Right lobe of liver (tissue), 6 donors: ENCODE results near the gene TXNDC5. TPM values are rescaled to one million over a fixed set of nuclear protein-coding genes. Genes with fewer than 3 reads are reported as not detected.

ENCODE experiments used
- ATAC-seq, 4 donors: fragments of 200-7000 bp; cut with Tn5 transposase; one replicate each; pipeline ENCODE4 v1.9.1; 2020; ENCODE audit warnings: mild to moderate bottlenecking in 4 of 4, moderate library complexity in 4 of 4
- DNase-seq, 3 donors: peaks; one replicate each; pipeline ENCODE4 v3.0.0-alpha.2; 2020
- H3K27ac ChIP-seq, 3 donors: fragments of 200-600 bp; one replicate each; pipeline ENCODE4 v1.8.0; 2022
- H3K27me3 ChIP-seq, 2 donors: fragments of 200-600 bp; one replicate each; pipeline ENCODE4 v1.8.0; 2022
- H3K36me3 ChIP-seq, 4 donors: fragments of 200-600 bp; sonication (generic) in 1 of 4; one replicate each; pipeline versions ENCODE4 v1.5.1 to v1.8.0; 2017 to 2022; ENCODE audit warnings: control low read depth in 1 of 4
- H3K4me1 ChIP-seq, 4 donors: fragments of 200-600 bp; sonication (generic) in 1 of 4; one replicate each; pipeline versions ENCODE4 v1.5.1 to v1.8.0; 2017 to 2022; ENCODE audit warnings: control low read depth in 1 of 4
- H3K4me3 ChIP-seq, 3 donors: fragments of 200-600 bp; one replicate each; pipeline ENCODE4 v1.8.0; 2022
- H3K9me3 ChIP-seq, 4 donors: fragments of 200-600 bp; sonication (generic) in 1 of 4; one replicate each; pipeline versions ENCODE4 v1.5.1 to v1.8.0; 2017 to 2022; ENCODE audit warnings: control low read depth in 1 of 4
- POLR2A ChIP-seq: fragments of 450-650 bp; IDR thresholded peaks from one replicate; pipeline ENCODE4 v1.6.1; 2017; ENCODE audit warnings: antibody characterized with exemption, mild to moderate bottlenecking
- WGBS: methylation state at CpG from one replicate; pipeline ENCODE4 v1.1.6; 2018; ENCODE audit warnings: low coverage, low lambda C conversion rate; ENCODE audit not compliant: insufficient coverage; ENCODE audit errors: missing lambda C conversion rate; 5-methylcytosine and 5-hydroxymethylcytosine counted together
- intact Hi-C, 2 donors: fragments of 100-400 bp; cut with DNase I; formaldehyde crosslinking; loops; one replicate each; pipeline versions ENCODE4 v1.11.2 to v1.14.1; 2022
- total RNA-seq, 6 experiments: library from RNA; depleted of rRNA in 2 of 6; stranded (reverse); fragments of >200 nt in 2 of 6; fragmentation: NEBNext Ultra II Directional in 3 of 6; extraction: Animal tissue kit (Norgen Biotek cat#: 25700) in 3 of 6; gene quantifications; one replicate each; pipeline versions ENCODE4 v1.1.0 to v1.2.4, GENCODE V29; 2016 to 2023
- TF ChIP-seq, protein P1 (sequence below), 4 donors: fragments of 200-600 bp in 3 of 4; fragments of 450-650 bp in 1 of 4; IDR thresholded peaks; one replicate each; pipeline versions ENCODE4 v1.5.1 to v1.8.0; 2016 to 2022; ENCODE audit warnings: antibody characterized with exemption in 4 of 4, mild to moderate bottlenecking in 2 of 4
- donor health status: DM: no; HTN: yes; CAD: no.
- donor health status: DM: no; HTN: no; CAD: no.
- donor health status: DM: no; HTN: no; CAD: no.
- donor health status: DM: no; HTN: yes; CAD: no.
- donor health status: DM: no; HTN: yes; CAD: no.

TXNDC5 gene
- total RNA-seq, 6 experiments from 2014 or later = 87.9 to 187 (median 133) TPM

DNA sequence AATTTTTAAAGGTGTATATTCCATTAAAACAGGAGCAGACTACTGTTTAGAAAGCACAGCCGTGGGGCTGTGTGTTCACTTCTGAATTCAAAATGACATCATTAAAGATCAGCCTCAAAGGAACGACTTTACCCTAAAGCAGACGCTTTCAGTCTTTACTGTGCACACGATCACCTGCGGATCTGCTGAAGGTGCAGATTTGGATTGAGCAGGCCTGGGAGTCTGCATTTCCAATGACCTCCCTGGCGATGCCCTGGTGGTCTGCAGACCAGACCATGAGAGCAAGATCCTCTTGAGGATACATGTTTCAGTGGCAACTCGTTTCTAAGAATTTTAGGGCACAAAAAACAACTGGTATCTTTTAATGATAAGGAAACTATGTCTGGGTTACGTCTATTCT is 27.2 kb downstream of the TXNDC5 start:
- Histone ChIP-seq H3K36me3 (peaks cover 9 to 78% (median 45%) of the 10 kb centered on the region in 4 donors), H3K4me3 (no peak overlapping the region), H3K27me3 (no peaks in the 10 kb centered on the region), H3K27ac (no peak overlapping the region), H3K9me3 (no peaks in the 10 kb centered on the region), H3K4me1 (no peaks in the 10 kb centered on the region)
- ATAC-seq = no peak
- 79% methylated on average over 6 of the region's 8 CpGs for WGBS
- intact Hi-C loops = no loop called here
- no peak for TF ChIP-seq POLR2A
- TF ChIP-seq, protein P1, sequence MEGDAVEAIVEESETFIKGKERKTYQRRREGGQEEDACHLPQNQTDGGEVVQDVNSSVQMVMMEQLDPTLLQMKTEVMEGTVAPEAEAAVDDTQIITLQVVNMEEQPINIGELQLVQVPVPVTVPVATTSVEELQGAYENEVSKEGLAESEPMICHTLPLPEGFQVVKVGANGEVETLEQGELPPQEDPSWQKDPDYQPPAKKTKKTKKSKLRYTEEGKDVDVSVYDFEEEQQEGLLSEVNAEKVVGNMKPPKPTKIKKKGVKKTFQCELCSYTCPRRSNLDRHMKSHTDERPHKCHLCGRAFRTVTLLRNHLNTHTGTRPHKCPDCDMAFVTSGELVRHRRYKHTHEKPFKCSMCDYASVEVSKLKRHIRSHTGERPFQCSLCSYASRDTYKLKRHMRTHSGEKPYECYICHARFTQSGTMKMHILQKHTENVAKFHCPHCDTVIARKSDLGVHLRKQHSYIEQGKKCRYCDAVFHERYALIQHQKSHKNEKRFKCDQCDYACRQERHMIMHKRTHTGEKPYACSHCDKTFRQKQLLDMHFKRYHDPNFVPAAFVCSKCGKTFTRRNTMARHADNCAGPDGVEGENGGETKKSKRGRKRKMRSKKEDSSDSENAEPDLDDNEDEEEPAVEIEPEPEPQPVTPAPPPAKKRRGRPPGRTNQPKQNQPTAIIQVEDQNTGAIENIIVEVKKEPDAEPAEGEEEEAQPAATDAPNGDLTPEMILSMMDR (IDR thresholded peaks at IDR 0.05) = no peak
- no peak for DNase-seq

DNA sequence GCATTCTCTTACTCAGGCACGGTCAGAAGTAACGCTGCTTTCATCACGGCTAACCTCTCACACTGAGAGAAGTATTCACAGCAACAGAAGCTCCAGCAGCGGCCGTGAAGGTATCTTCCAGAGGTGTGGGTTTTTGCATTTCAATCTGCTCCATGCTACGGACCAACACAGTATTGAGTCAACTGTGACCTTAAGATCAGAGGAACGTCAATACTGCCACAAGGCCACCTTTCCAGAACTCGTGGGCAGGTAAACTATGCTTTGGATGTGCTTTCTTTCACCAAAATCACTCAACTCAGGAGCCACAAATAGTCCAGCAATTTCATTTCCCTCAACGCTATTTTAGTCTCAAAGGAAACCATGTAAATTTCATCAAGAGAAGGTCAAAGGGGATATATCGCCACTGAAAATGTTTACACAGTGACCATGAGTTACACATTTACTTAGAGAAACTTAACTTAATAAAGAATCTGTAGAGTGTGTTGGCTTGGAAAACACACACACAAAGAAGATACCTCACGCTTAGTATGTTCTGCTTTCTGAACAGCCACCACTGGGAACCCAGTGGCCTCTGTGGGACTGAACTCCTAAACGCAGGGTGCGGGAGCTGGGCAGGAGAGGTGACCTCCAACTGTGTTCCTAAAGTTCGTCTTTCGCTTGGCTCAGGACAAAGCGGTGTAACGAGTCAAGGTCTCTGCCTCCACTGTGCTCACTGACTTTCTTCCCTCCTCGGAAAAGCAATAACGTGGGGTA is 27.9 kb downstream of the TXNDC5 start:
- no peak for DNase-seq
- H3K4me3 ChIP-seq = no peak overlapping the region
- H3K36me3 ChIP-seq = peaks cover 9 to 71% (median 40%) of the 10 kb centered on the region in 4 donors
- WGBS = 75% methylated on average over 17 of the region's 19 CpGs
- H3K4me1 ChIP-seq = no peaks in the 10 kb centered on the region
- H3K27me3 ChIP-seq = no peaks in the 10 kb centered on the region
- ATAC-seq = peak; percentile 4 to 41 (median 24)
- no peak overlapping the region for H3K27ac ChIP-seq
- intact Hi-C loops = no loop called here
- H3K9me3 ChIP-seq = no peaks in the 10 kb centered on the region
- TF ChIP-seq, protein P1 (IDR thresholded peaks at IDR 0.05) = no peak

DNA sequence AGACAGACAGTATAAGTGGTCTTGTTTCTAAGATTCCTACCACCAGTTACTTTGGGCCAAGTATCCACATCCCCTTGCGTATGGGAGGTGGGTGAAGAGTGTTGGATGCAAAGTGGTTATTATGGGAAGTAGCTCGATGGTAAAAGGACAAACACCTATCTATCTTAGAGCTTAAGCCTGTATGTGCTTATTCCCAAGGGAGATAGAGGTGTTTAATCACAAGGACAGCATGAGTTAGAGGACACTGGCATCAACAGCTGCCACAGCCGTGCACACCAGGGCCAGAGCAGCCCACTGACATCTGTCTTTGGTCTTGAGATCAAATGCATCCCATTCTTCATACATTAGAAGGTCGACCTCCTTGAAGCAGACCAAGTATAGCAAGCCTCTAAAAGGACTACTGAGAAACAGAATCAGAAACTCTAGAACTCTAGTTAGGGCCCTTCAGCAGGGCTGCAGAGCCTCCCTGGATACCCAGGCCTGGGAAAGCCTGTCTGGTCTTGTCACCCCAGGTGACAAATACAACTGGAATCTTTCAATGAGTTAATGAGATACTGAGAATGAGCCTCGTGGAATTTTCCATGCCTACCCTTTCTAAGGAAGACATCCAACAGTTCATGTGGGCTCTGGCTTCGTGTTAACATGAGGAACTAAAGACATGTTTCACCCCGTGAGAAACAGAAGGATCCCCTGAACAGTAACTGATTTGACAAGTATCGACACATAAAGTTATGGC is 28.7 kb downstream of the TXNDC5 start:
- ATAC-seq (no peak), DNase-seq (no peak)
- intact Hi-C loops = no loop called here
- 77% methylated on average over 6 of the region's 8 CpGs for WGBS
- no peaks in the 10 kb centered on the region for H3K9me3 ChIP-seq
- H3K4me3 ChIP-seq = no peak overlapping the region
- no peak overlapping the region for H3K27ac ChIP-seq
- no peak for TF ChIP-seq POLR2A
- TF ChIP-seq, protein P1 (IDR thresholded peaks at IDR 0.05) = no peak
- H3K4me1 ChIP-seq = no peaks in the 10 kb centered on the region
- peaks cover 5 to 64% (median 37%) of the 10 kb centered on the region in 4 donors for H3K36me3 ChIP-seq
- H3K27me3 ChIP-seq = no peaks in the 10 kb centered on the region

DNA sequence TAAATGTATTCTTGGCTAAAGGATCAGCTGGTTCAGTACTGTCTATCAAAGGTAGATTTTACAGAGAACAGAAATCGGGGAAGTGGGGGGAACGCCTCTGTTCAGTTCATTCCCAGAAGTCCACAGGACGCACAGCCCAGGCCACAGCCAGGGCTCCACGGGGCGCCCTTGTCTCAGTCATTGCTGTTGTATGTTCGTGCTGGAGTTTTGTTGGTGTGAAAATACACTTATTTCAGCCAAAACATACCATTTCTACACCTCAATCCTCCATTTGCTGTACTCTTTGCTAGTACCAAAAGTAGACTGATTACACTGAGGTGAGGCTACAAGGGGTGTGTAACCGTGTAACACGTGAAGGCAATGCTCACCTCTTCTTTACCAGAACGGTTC is 29.9 kb downstream of the TXNDC5 start:
- no peaks in the 10 kb centered on the region for H3K4me1 ChIP-seq
- DNase-seq (no peak), ATAC-seq (no peak)
- H3K27me3 ChIP-seq = no peaks in the 10 kb centered on the region
- H3K36me3 ChIP-seq = peaks cover 5 to 52% (median 29%) of the 10 kb centered on the region in 4 donors
- no peaks in the 10 kb centered on the region for H3K9me3 ChIP-seq
- H3K4me3 ChIP-seq = no peak overlapping the region
- WGBS = 86% methylated on average over 5 of the region's 9 CpGs
- no peak for TF ChIP-seq POLR2A
- TF ChIP-seq, protein P1 (IDR thresholded peaks at IDR 0.05) = no peak
- H3K27ac ChIP-seq = no peak overlapping the region
- intact Hi-C loops = no loop called here
